Measurements from ENCODE around the gene ZNF738.
A peak's percentile ranks its signal among the peaks of the same experiment; 100 is the strongest.
"Not testable (repeated sequence)": the region's sequence is repeated elsewhere in the genome, so short reads cannot be mapped to it uniquely, and the experiment has no call there.

Gene ZNF738

DNA sequence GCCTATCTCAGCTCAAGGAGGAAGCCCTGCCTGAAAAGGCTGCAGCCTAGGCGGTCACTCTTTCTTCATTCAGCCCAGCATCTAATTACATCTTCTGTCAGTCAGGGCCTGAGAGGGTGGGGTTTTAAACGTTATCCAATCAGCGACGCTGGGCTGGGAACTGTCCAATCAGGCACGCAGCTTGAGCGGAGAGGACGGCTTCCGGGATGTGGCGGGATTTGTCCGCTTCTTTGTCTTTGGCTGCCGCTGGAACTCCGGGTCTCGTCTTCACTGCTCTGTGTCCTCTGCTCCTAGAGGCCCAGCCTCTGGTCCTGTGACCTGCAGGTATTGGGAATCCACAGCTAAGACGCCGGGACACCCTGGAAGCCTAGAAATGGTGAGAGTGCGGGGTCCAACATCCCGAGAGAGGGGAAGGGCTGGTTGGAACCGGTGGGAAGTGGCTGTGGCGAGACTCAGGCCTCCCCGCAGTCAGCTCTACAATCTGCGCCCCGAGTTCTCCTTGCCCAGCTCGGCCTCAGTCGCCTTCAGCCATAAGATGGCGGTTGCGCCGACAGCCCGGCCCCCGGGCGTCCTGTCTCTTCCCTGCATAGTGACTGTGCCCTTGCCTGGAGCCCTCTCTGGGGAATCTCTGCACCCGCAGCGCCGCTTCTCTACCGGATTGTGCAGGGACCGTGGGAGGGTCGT is at the start of gene ZNF738:
Gene ZNF738 (plus strand): TSS at position 233 of the 684 bp plus-strand sequence. CDS start 141 bp downstream, at position 374.
- peak; percentile 96 for DNase-seq (ENCODE audit: low read depth)
- H3K4me3 ChIP-seq (ENCODE audit: control insufficient read depth, low read depth, low read length): peak within 1 kb of the TSS; percentile 85
- no peak for TF ChIP-seq CTCF (conservative IDR thresholded peaks at IDR 0.05; ENCODE audit: control insufficient read depth, insufficient read depth, low read depth, low read length)

DNA sequence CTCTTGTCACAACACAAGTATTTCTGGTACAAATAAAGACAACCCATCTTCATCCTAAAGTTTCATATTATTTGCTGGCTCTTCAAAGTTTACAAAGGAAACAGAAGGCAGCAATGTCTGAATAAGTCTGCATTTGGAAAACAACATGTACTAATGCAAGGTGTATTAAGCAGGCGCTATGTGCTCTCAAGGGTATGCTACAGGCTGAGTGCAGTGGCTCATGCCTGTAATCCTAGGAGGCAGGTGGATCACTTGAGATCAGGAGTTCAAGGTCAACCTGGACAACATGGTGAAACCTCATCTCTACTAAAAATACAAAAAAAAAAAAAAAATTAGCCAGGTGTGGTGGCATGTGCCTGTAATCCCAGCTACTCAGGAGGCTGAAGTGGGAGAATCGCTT is 46.0 kb upstream of the ZNF738 start:
- H3K4me3 ChIP-seq (ENCODE audit: control insufficient read depth, low read depth, low read length); DNase-seq (ENCODE audit: low read depth): not testable (repeated sequence)

DNA sequence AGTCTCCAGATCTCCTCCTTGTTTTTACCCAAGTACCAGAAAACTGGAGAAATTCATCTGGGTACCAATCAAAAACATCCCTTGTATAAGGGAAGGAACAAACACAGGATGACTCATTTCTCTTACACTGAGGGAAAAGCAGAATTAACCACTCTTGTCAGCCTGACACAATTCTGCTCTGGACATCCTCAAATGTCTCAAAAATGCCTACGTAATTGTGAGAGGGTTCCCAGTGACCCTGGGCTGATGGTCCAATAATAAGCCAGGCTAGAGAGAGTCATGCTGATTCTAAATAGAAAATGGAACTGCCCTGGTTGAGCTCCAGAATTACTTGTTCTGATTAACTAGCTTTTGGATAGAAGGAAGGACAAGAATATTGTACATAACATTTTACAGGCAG is 44.1 kb upstream of the ZNF738 start:
- no peak for TF ChIP-seq CTCF (conservative IDR thresholded peaks at IDR 0.05; ENCODE audit: control insufficient read depth, insufficient read depth, low read depth, low read length)
- DNase-seq (ENCODE audit: low read depth): peak; percentile 44
- H3K4me3 ChIP-seq (ENCODE audit: control insufficient read depth, low read depth, low read length): no peak overlapping the region

DNA sequence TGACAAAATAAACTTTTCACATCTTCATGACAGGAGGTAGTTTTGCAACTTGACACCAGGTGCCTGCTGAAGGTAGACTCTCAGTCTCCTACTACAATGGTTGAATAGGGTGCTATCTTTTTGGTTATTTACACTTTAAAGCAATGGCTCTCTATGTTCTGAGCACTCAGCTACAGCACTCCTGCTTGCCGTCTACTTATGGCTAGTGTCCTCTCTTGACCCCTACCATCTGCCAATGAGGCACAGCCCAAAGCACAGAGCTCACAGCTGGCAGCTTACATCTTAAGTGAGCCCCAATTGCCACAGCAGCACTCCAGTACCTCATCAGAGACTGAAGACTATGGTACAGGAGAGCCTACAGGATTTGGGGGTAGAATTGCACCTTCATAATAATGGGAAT is 41.0 kb upstream of the ZNF738 start:
- TF ChIP-seq CTCF (conservative IDR thresholded peaks at IDR 0.05; ENCODE audit: control insufficient read depth, insufficient read depth, low read depth, low read length): no peak
- DNase-seq (ENCODE audit: low read depth): no peak
- H3K4me3 ChIP-seq (ENCODE audit: control insufficient read depth, low read depth, low read length): no peak overlapping the region

DNA sequence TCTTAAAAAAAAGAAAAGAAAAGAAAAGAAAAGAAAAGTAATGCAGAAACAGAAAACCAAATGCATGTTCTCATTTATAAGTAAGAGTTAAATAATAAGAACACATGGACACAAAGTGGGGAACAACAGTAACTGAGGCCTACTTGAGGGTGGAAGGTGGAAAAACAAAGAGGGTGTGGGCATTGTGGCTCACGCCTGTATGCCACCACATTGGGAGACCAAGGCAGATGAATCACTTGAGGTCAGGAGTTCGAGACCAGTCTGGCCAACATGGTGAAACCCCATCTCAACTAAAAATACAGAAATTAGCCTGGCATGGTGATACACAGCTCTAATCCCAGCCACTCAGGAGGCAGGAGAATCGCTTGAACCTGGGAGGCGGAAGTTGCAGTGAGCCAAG is 37.7 kb upstream of the ZNF738 start:
- H3K4me3 ChIP-seq (ENCODE audit: control insufficient read depth, low read depth, low read length): no peak overlapping the region
- peak; percentile 5 for DNase-seq (ENCODE audit: low read depth)
- no peak for TF ChIP-seq CTCF (conservative IDR thresholded peaks at IDR 0.05; ENCODE audit: control insufficient read depth, insufficient read depth, low read depth, low read length)

DNA sequence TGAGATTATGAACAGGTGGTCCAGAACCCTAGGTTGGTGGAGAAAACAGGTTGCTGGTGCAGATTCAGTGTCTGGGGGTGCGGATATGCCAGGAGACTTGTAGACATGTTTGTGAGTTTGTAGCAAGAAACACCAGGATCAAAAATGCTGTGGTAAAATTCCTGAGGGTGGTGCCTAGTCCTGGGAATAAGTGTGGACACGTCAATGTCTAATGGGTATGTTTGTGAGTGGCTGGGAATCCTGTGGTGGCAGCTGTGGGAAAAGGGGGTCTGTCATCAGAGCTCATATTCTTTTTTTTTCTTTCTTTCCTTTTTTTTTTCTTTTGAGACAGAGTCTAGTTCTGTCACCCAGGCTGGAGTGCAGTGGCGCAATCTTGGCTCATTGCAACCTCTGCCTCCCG is 36.8 kb upstream of the ZNF738 start:
- H3K4me3 ChIP-seq (ENCODE audit: control insufficient read depth, low read depth, low read length): no peak overlapping the region
- TF ChIP-seq CTCF (conservative IDR thresholded peaks at IDR 0.05; ENCODE audit: control insufficient read depth, insufficient read depth, low read depth, low read length): no peak
- DNase-seq (ENCODE audit: low read depth): peak; percentile 23

DNA sequence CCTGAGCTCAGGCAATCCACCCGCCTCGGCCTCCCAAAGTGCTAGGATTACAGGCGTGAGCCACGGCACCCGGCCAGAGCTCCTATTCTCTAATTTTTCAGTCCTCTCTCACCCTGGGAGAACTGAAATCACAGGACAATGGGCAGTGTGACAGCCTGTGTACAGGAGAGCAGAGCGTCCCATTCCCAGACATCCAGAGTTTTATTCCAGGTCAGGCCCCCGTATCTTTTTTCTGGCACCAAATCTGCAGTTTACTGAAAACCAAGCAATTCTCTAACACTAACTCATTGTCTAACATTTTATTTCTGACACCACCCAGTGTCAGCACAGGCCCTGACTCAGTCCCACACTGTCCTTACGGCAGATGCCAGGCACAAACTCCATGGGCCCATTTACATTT is 36.3 kb upstream of the ZNF738 start:
- DNase-seq (ENCODE audit: low read depth): peak; percentile 12
- no peak overlapping the region for H3K4me3 ChIP-seq (ENCODE audit: control insufficient read depth, low read depth, low read length)
- no peak for TF ChIP-seq CTCF (conservative IDR thresholded peaks at IDR 0.05; ENCODE audit: control insufficient read depth, insufficient read depth, low read depth, low read length)

Data from fibroblast of mammary gland (primary cell).